Endothelial cell of umbilical vein (primary cell): ENCODE data around the gene IRF8. TPM values are rescaled to one million over a fixed set of nuclear protein-coding genes. Genes with fewer than 3 reads are reported as not detected.

Experiments
- BruUV-seq: library from RNA; stranded (reverse); fragments of 400-500 nt; replicated peaks from 2 replicates; lab custom pipeline; 2021; lab: Mats Ljungman, UMichigan
- CTCF ChIA-PET: fragments of 300-600, 350-600 bp; sonication (Branson Sonifier 250); formaldehyde crosslinking; loops from one replicate; lab custom pipeline; 2021; ENCODE audit warnings: antibody characterized with exemption, inconsistent platforms; lab: Charles Lee
- POLR2A ChIA-PET: fragments of 300-600, 350-600 bp; sonication (Branson Sonifier 250); formaldehyde crosslinking; loops from one replicate; lab custom pipeline; 2021; ENCODE audit warnings: antibody characterized with exemption, inconsistent platforms; lab: Charles Lee
- DNase-seq: peaks from one replicate; pipeline ENCODE4 v3.0.0-alpha.2; 2011; ENCODE audit warnings: low read depth, low spot score
- FAIRE-seq: peaks from 2 replicates; lab custom pipeline; 2011; peaks lifted over from hg19 to GRCh38; lab: Jason Lieb, UNC
- H2AFZ ChIP-seq: 2 replicates; pipeline ENCODE4 v1.6.0; 2012; ENCODE audit warnings: low read depth, low read length, control low read depth, inconsistent platforms
- H3K27ac ChIP-seq: 2 replicates; pipeline ENCODE4 v1.5.1; 2011; ENCODE audit warnings: low read depth, mild to moderate bottlenecking, control low read depth, low read length, moderate library complexity; ENCODE audit not compliant: insufficient read depth
- H3K27me3 ChIP-seq, 2 experiments: 2 replicates each; pipeline versions ENCODE4 v1.6.0 to v1.6.1; 2011; ENCODE audit warnings: low read length in 2 of 2, mixed read lengths in 1 of 2; ENCODE audit not compliant: control insufficient read depth in 2 of 2, insufficient read depth in 2 of 2
- H3K36me3 ChIP-seq, 2 experiments: 2 replicates in 1 of 2; 3 replicates in 1 of 2; pipeline ENCODE4 v1.5.1; 2011; ENCODE audit warnings: low read length in 2 of 2, mild to moderate bottlenecking in 1 of 2, moderate library complexity in 1 of 2; ENCODE audit not compliant: control insufficient read depth in 2 of 2, insufficient read depth in 2 of 2; ENCODE audit errors: extremely low read depth in 1 of 2
- H3K4me1 ChIP-seq: 3 replicates; pipeline ENCODE4 v1.5.1; 2011; ENCODE audit warnings: mild to moderate bottlenecking, low read length; ENCODE audit not compliant: control insufficient read depth, insufficient read depth; ENCODE audit errors: extremely low read depth
- H3K4me2 ChIP-seq: 2 replicates; pipeline ENCODE4 v1.6.1; 2011; ENCODE audit warnings: low read length, control low read depth, mixed read lengths; ENCODE audit not compliant: insufficient read depth
- H3K4me3 ChIP-seq, 3 experiments: fragments of 200-600 bp in 1 of 3; sonication (generic), shearing (Covaris generic) in 1 of 3; replicated peaks in 1 of 3; 2 replicates each; pipeline ENCODE4 v1.5.1; 2011 to 2016; ENCODE audit warnings: control low read depth in 3 of 3, low read length in 3 of 3, mild to moderate bottlenecking in 2 of 3, inconsistent platforms in 1 of 3, low read depth in 1 of 3, moderate library complexity in 1 of 3; ENCODE audit not compliant: insufficient read depth in 1 of 3
- H3K79me2 ChIP-seq: 2 replicates; pipeline ENCODE4 v1.6.0; 2012; ENCODE audit warnings: low read length, inconsistent platforms; ENCODE audit not compliant: control insufficient read depth, insufficient read depth
- H3K9ac ChIP-seq: replicated peaks from 2 replicates; pipeline ENCODE3; 2011; ENCODE audit warnings: low read length, control low read depth; ENCODE audit not compliant: insufficient read depth; ENCODE audit errors: extremely low read depth
- H3K9me1 ChIP-seq: replicated peaks from 3 replicates; pipeline ENCODE4 v1.6.0; 2011; ENCODE audit warnings: mild to moderate bottlenecking, low read length; ENCODE audit not compliant: control insufficient read depth, insufficient read depth; ENCODE audit errors: extremely low read depth
- H3K9me3 ChIP-seq: replicated peaks from 2 replicates; pipeline ENCODE4 v1.5.1; 2012; ENCODE audit warnings: low read length, inconsistent platforms; ENCODE audit not compliant: control insufficient read depth, insufficient read depth
- H4K20me1 ChIP-seq: replicated peaks from 2 replicates; pipeline ENCODE3; 2011; ENCODE audit warnings: mild to moderate bottlenecking, low read length; ENCODE audit not compliant: control insufficient read depth, insufficient read depth; ENCODE audit errors: extremely low read depth
- CTCF ChIP-seq, 2 donors: IDR thresholded peaks; 1 replicate in 1 of 2; 2 replicates in 1 of 2; pipeline ENCODE4 v1.5.1; 2011; ENCODE audit warnings: low read length in 2 of 2, mild to moderate bottlenecking in 2 of 2, moderate library complexity in 2 of 2, control low read depth in 1 of 2, inconsistent platforms in 1 of 2, low read depth in 1 of 2; ENCODE audit not compliant: insufficient read depth in 1 of 2; ENCODE audit errors: extremely low read depth in 1 of 2
- EZH2 ChIP-seq: IDR thresholded peaks from 2 replicates; pipeline ENCODE4 v1.6.1; 2012; ENCODE audit warnings: borderline replicate concordance, low read depth, mild to moderate bottlenecking, moderate library complexity, low read length, inconsistent platforms; ENCODE audit not compliant: severe bottlenecking
- FOS ChIP-seq: IDR thresholded peaks from 2 replicates; pipeline ENCODE4 v1.6.1; 2011; ENCODE audit warnings: mild to moderate bottlenecking, low read length, moderate library complexity, borderline replicate concordance; ENCODE audit not compliant: insufficient read depth
- GATA2 ChIP-seq: IDR thresholded peaks from 2 replicates; pipeline ENCODE4 v1.7.0; 2011; ENCODE audit warnings: low read depth, mild to moderate bottlenecking, moderate library complexity, mixed read lengths, low read length; ENCODE audit not compliant: insufficient read length, insufficient read depth
- JUN ChIP-seq: IDR thresholded peaks from 2 replicates; pipeline ENCODE4 v1.6.1; 2011; ENCODE audit warnings: borderline replicate concordance, low read depth; ENCODE audit not compliant: insufficient read length, insufficient read depth
- MAX ChIP-seq: IDR thresholded peaks from 2 replicates; pipeline ENCODE4 v1.6.1; 2011; ENCODE audit not compliant: insufficient read depth, insufficient read length
- MYC ChIP-seq: IDR thresholded peaks from one replicate; pipeline ENCODE4 v1.6.1; 2011; ENCODE audit warnings: mild to moderate bottlenecking, low read depth, low read length
- POLR2A ChIP-seq: IDR thresholded peaks from 2 replicates; pipeline ENCODE4 v1.6.1; 2012; ENCODE audit warnings: low read depth, mild to moderate bottlenecking, control low read depth, low read length
- POLR2AphosphoS5 ChIP-seq: IDR thresholded peaks from 2 replicates; pipeline ENCODE4 v1.6.1; 2012; ENCODE audit warnings: low read depth, mild to moderate bottlenecking, control low read depth, low read length, moderate library complexity; ENCODE audit not compliant: insufficient read depth
- dilution Hi-C: fragments of 300-500 bp; cut with MboI; formaldehyde crosslinking; loops from one replicate; pipeline ENCODE4 v1.15.0; 2019; ENCODE audit warnings: low sequenced_read_pairs; ENCODE audit not compliant: extremely low pct_ligation_motif_present
- intact Hi-C: fragments of 100-400 bp; cut with micrococcal nuclease; formaldehyde crosslinking; loops from one replicate; pipeline ENCODE4 v1.10.0; 2022
- polyA plus RNA-seq, 4 experiments: library from polyadenylated mRNA; depleted of rRNA in 3 of 4; stranded (reverse) in 3 of 4; unstranded in 1 of 4; fragments of >200 nt; gene quantifications; 2 replicates each; pipeline versions ENCODE4 v1.2.1 to v1.2.3, GENCODE V29; 2011 to 2012; ENCODE audit warnings: missing spikeins in 1 of 4
- total RNA-seq: library from RNA; stranded (reverse); gene quantifications from 2 replicates; pipeline ENCODE4 v1.2.3, GENCODE V29; 2021

Gene IRF8
- total and polyA plus RNA-seq, 2 donors (not counting 3 experiments of a cell fraction or from before 2014, with no cell fraction given), result not detected

- Histone ChIP-seq H3K9me1 (no peaks in the 10 kb centered on the region), H3K9ac (no peak overlapping the region), H3K4me2 (no peak overlapping the region), H3K36me3 (no peaks in the 10 kb centered on the region), H3K4me3 (no peak overlapping the region), H3K79me2 (no peaks in the 10 kb centered on the region), H2AFZ (no peak overlapping the region), H4K20me1 (no peaks in the 10 kb centered on the region), H3K9me3 (no peaks in the 10 kb centered on the region), H3K4me1 (no peaks in the 10 kb centered on the region), H3K27ac (no peak overlapping the region), H3K27me3 (no peaks in the 10 kb centered on the region)
- CTCF ChIA-PET, result interaction anchor here (0.7 to 1.3 kb wide), 4 partner anchors 9 to 124 kb away, joined by 3 to 5 read pairs (median 3); no protein-coding TSS in a partner anchor
- intact Hi-C loops, result no loop called here
- BruUV-seq, result no TSS peak
- TF ChIP-seq MYC (no peak), GATA2 (no peak), JUN (no peak), FOS (no peak), POLR2A (no peak), MAX (no peak), CTCF (IDR thresholded peaks at IDR 0.05; ENCODE audit: extremely low read depth in 1 of 2, insufficient read depth in 1 of 2, low read depth in 1 of 2, low read length in 2 of 2) (no peak), EZH2 (no peak), POLR2AphosphoS5 (no peak)
- no peak for FAIRE-seq
- POLR2A ChIA-PET, result no interaction called here
- dilution Hi-C loops, result no loop called here
- DNase-seq, result no peak
Observed at GRCh38 chr16:85943711-85944110, 44.7 kb downstream of the IRF8 start.
